OCI-LY7 (cell line): Measurements from ENCODE around the gene ELF4. TPM values are rescaled to one million over a fixed set of nuclear protein-coding genes. Genes with fewer than 3 reads are reported as not detected.

ENCODE experiments used
- BruUV-seq: library from RNA; stranded (reverse); fragments of 400-500 nt; replicated peaks from 2 replicates; lab custom pipeline; 2021; lab: Mats Ljungman, UMichigan
- CTCF ChIA-PET: fragments of 300-600 bp; sonication (Branson Sonifier 250); formaldehyde crosslinking; loops from one replicate; lab custom pipeline; 2022; ENCODE audit warnings: antibody characterized with exemption; ENCODE audit not compliant: unreplicated experiment; lab: Charles Lee
- POLR2A ChIA-PET: fragments of 300-600 bp; sonication (Branson Sonifier 250); formaldehyde crosslinking; loops from one replicate; lab custom pipeline; 2022; ENCODE audit warnings: antibody characterized with exemption; lab: Charles Lee
- DNase-seq: peaks from one replicate; pipeline ENCODE4 v3.0.0-alpha.2; 2015; ENCODE audit warnings: low spot score
- H2AFZ ChIP-seq: fragments of 200-600 bp; sonication (generic), shearing (Covaris generic); 2 replicates; pipeline ENCODE4 v1.6.1; 2014; ENCODE audit warnings: mild to moderate bottlenecking, antibody characterized with exemption, low read length, moderate library complexity
- H3K27ac ChIP-seq: fragments of 200-600 bp; sonication (generic); 2 replicates; pipeline ENCODE4 v1.5.1; 2014; ENCODE audit warnings: mixed run types, low read depth, mild to moderate bottlenecking, moderate library complexity, low read length, inconsistent platforms; ENCODE audit not compliant: poor library complexity, severe bottlenecking
- H3K36me3 ChIP-seq: fragments of 200-600 bp; sonication (generic); 2 replicates; pipeline ENCODE4 v1.6.1; 2014; ENCODE audit warnings: mild to moderate bottlenecking, antibody characterized with exemption, low read length, moderate library complexity, mixed read lengths; ENCODE audit not compliant: insufficient read depth
- H3K4me1 ChIP-seq: fragments of 200-600 bp; sonication (generic); 2 replicates; pipeline ENCODE4 v1.5.1; 2014; ENCODE audit warnings: mild to moderate bottlenecking, low read length; ENCODE audit not compliant: insufficient read depth, poor library complexity, severe bottlenecking
- H3K4me2 ChIP-seq: fragments of 200-600 bp; sonication (generic); 2 replicates; pipeline ENCODE4 v1.6.1; 2014; ENCODE audit warnings: mild to moderate bottlenecking, low read length
- H3K4me3 ChIP-seq: fragments of 200-600 bp; sonication (generic); 2 replicates; pipeline ENCODE4 v1.5.1; 2014; ENCODE audit warnings: mild to moderate bottlenecking, low read depth, low read length; ENCODE audit not compliant: poor library complexity, severe bottlenecking
- H3K79me2 ChIP-seq: fragments of 200-600 bp; sonication (generic); 2 replicates; pipeline ENCODE4 v1.6.1; 2016; ENCODE audit warnings: low read depth, mild to moderate bottlenecking, low read length, moderate library complexity, mixed read lengths; ENCODE audit not compliant: insufficient read depth
- H3K9me2 ChIP-seq: fragments of 200-600 bp; sonication (generic); 2 replicates; pipeline ENCODE4 v1.6.1; 2016; ENCODE audit warnings: mild to moderate bottlenecking, low read length, mixed read lengths; ENCODE audit not compliant: insufficient read depth
- H3K9me3 ChIP-seq: fragments of 200-600 bp; sonication (generic); 2 replicates; pipeline ENCODE4 v1.6.1; 2014; ENCODE audit warnings: mild to moderate bottlenecking, mixed run types, low read length, mixed read lengths
- H4K20me1 ChIP-seq: fragments of 200-600 bp; sonication (generic); 2 replicates; pipeline ENCODE4 v1.6.1; 2014; ENCODE audit warnings: mild to moderate bottlenecking, antibody characterized with exemption, low read length, moderate library complexity, mixed read lengths; ENCODE audit not compliant: insufficient read depth
- CTCF ChIP-seq: fragments of 200-600 bp; sonication (generic); conservative IDR thresholded peaks from 2 replicates; pipeline ENCODE4 v1.5.1; 2014; ENCODE audit warnings: mild to moderate bottlenecking, antibody characterized with exemption, low read length, moderate library complexity, mixed read lengths
- EZH2phosphoT487 ChIP-seq: fragments of 200-600 bp; sonication (generic); IDR thresholded peaks from 2 replicates; pipeline ENCODE4 v1.6.1; 2018; ENCODE audit warnings: low read depth, borderline replicate concordance, mild to moderate bottlenecking, mixed run types, antibody characterized with exemption, low read length, moderate library complexity, mixed read lengths
- intact Hi-C: fragments of 100-400 bp; cut with micrococcal nuclease; formaldehyde crosslinking; loops from one replicate; pipeline ENCODE4 v1.10.0; 2022; ENCODE audit not compliant: unreplicated experiment
- total RNA-seq, 2 experiments: library from RNA; depleted of rRNA in 1 of 2; stranded (reverse); fragments of >200 nt in 1 of 2; shearing (Covaris generic) in 1 of 2; gene quantifications; 2 replicates each; pipeline ENCODE4 v1.2.3, GENCODE V29; 2014 to 2022

ELF4 gene
- total RNA-seq, 2 experiments from 2014 or later = 15.0 to 27.3 TPM

DNA sequence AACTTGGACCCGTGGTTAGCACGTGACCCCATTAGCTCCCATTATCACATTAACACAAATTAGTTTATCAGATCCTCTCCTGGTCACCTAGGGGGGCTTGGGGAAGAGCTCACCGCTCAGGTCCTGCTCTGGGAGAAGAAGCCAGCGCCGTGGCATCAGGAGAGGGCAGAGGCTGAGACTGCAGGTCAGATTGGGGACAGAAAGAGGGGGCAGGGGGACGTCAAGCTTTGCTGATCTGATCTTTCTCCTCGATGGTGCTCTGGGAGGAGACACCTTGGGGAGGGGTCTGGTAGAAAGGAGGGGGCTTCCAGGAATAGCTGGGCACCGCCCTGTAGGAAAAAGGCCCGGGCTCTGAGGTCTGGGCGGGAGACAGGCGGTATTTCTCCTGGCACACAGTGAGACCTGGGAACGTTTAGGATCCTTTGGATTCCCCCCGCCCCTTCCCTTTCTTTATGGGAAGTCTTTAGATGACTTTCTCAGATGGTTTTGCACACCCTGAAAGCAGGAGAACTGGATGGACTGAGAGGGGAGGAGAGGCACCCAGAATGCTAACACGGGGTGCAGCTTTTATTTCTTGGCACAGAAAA is 9.1 kb upstream of the ELF4 start:
- TF ChIP-seq CTCF (no peak), EZH2phosphoT487 (no peak)
- no peaks in the 10 kb centered on the region for H4K20me1 ChIP-seq
- no peak overlapping the region for H3K4me2 ChIP-seq
- ChIA-PET CTCF (no interaction called here), POLR2A (interaction anchor here (0.6 to 1.4 kb wide), 3 partner anchors 10 to 309 kb away, joined by 3 read pairs; no protein-coding TSS in a partner anchor)
- H3K36me3 ChIP-seq = no peaks in the 10 kb centered on the region
- BruUV-seq = no TSS peak
- no peak overlapping the region for H2AFZ ChIP-seq
- H3K4me1 ChIP-seq = peaks cover 13% of the 10 kb centered on the region
- H3K79me2 ChIP-seq = no peaks in the 10 kb centered on the region
- DNase-seq = no peak
- H3K9me3 ChIP-seq = no peaks in the 10 kb centered on the region
- intact Hi-C loops = no loop called here
- H3K9me2 ChIP-seq = no peaks in the 10 kb centered on the region
- no peak overlapping the region for H3K27ac ChIP-seq
- H3K4me3 ChIP-seq = no peak overlapping the region

DNA sequence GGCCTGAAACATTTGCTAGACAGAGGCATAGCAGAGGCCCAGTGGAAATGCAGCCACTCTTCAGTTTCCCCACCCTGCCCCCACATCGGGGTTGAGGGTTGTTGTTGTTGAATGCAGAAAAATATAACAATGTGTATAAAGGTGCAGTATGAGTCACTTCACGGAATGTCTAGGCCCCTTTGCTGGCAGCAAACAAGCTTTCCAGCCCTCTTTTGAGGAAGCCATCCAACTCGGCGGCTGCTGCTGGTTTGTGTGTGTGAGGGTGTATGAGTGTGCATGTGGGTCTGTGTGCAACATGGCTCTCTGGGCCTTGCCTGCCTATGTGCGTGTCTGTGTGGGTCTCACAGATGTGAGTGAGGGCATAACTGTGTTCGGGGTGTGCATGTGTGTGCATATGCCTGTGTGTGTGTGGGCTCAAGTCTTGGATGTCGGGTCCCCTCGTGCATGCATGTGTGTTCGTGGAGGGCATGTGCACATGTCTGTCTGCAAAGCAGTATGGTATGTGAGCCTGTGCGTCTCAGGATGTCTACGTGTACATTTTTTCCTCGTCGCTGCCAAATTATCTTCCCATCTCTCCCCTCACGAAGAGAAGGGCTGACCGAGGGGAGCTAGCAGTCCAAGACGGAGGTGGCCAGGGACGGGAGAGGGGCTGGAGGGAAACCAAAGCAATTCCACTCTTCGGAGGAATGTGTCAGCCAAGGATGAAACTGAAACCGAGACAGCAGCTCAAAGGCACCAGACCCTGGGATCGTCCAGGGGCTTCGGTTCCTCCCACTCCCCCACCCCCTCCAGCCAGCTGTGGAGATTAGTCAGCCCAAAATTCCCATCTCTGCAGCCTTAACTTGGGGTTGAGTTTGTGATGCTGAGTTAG is 8.4 kb upstream of the ELF4 start:
- Histone ChIP-seq H3K9me3 (no peaks in the 10 kb centered on the region), H3K4me1 (peaks cover 13% of the 10 kb centered on the region), H3K27ac (no peak overlapping the region), H2AFZ (no peak overlapping the region), H4K20me1 (no peaks in the 10 kb centered on the region), H3K4me2 (no peak overlapping the region), H3K36me3 (no peaks in the 10 kb centered on the region), H3K4me3 (no peak overlapping the region), H3K9me2 (no peaks in the 10 kb centered on the region), H3K79me2 (no peaks in the 10 kb centered on the region)
- intact Hi-C loops = no loop called here
- CTCF ChIA-PET = no interaction called here
- BruUV-seq = no TSS peak
- no peak for DNase-seq
- TF ChIP-seq EZH2phosphoT487 (no peak), CTCF (no peak)
- POLR2A ChIA-PET = interaction anchor here (1.1 to 1.4 kb wide), 2 partner anchors 10 to 33 kb away, joined by 3 read pairs; no protein-coding TSS in a partner anchor
